Breast epithelium (tissue), 3 donors: ENCODE results near the gene EIF5.

Source experiments
- POLR2AphosphoS5 ChIP-seq, 3 donors: sonication (generic); formaldehyde crosslinking; IDR thresholded peaks; one replicate each; pipeline ENCODE4 v1.6.1; 2017; ENCODE audit warnings: antibody characterized with exemption in 3 of 3
- TF ChIP-seq, protein P1 (sequence below), 3 donors: fragments of 450-650 bp; IDR thresholded peaks; one replicate each; pipeline ENCODE4 v1.5.1; 2016 to 2017; ENCODE audit warnings: antibody characterized with exemption in 3 of 3, mild to moderate bottlenecking in 3 of 3, moderate library complexity in 3 of 3

GRCh38 chr14:103346286-103346685 lies 12.2 kb downstream of the EIF5 start:
- no peak for TF ChIP-seq POLR2AphosphoS5 (IDR thresholded peaks at IDR 0.05)
- TF ChIP-seq, protein P1, sequence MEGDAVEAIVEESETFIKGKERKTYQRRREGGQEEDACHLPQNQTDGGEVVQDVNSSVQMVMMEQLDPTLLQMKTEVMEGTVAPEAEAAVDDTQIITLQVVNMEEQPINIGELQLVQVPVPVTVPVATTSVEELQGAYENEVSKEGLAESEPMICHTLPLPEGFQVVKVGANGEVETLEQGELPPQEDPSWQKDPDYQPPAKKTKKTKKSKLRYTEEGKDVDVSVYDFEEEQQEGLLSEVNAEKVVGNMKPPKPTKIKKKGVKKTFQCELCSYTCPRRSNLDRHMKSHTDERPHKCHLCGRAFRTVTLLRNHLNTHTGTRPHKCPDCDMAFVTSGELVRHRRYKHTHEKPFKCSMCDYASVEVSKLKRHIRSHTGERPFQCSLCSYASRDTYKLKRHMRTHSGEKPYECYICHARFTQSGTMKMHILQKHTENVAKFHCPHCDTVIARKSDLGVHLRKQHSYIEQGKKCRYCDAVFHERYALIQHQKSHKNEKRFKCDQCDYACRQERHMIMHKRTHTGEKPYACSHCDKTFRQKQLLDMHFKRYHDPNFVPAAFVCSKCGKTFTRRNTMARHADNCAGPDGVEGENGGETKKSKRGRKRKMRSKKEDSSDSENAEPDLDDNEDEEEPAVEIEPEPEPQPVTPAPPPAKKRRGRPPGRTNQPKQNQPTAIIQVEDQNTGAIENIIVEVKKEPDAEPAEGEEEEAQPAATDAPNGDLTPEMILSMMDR (IDR thresholded peaks at IDR 0.05): no peak
